HepG2 (cell line): Measurements from ENCODE around the gene DAPK1. TPM values are rescaled to one million over a fixed set of nuclear protein-coding genes. Genes with fewer than 3 reads are reported as not detected.
A peak's percentile ranks its signal among the peaks of the same experiment; 100 is the strongest.

Source experiments
- AKAP8 ChIP-seq: sonication (generic); formaldehyde crosslinking; IDR thresholded peaks from 2 replicates; pipeline ENCODE4 v1.5.1; 2020; ENCODE audit warnings: mild to moderate bottlenecking, missing genetic modification reagents
- ARNT2 ChIP-seq: sonication (generic); formaldehyde crosslinking; IDR thresholded peaks from 2 replicates; pipeline ENCODE4 v1.8.0; 2022; ENCODE audit warnings: mild to moderate bottlenecking, low read depth, missing genetic modification reagents, moderate library complexity
- ATF1 ChIP-seq: IDR thresholded peaks from 2 replicates; pipeline ENCODE4 v1.6.1; 2016; ENCODE audit warnings: mild to moderate bottlenecking, control low read depth
- CCAR2 ChIP-seq: fragments of 200-400 bp; formaldehyde crosslinking; optimal IDR thresholded peaks from 2 replicates; pipeline ENCODE3; 2018; ENCODE audit warnings: low read depth, mild to moderate bottlenecking, low read length, moderate library complexity
- DMTF1 ChIP-seq: sonication (generic); formaldehyde crosslinking; IDR thresholded peaks from 2 replicates; pipeline ENCODE4 v1.4.0; 2020; ENCODE audit warnings: mild to moderate bottlenecking, missing genetic modification reagents
- FOSL1 ChIP-seq: sonication (generic); formaldehyde crosslinking; IDR thresholded peaks from 2 replicates; pipeline ENCODE4 v1.9.0; 2021; ENCODE audit warnings: missing genetic modification reagents, borderline replicate concordance
- HDAC1 ChIP-seq: sonication (generic); formaldehyde crosslinking; IDR thresholded peaks from 2 replicates; pipeline ENCODE4 v1.5.1; 2020; ENCODE audit warnings: mild to moderate bottlenecking, missing genetic modification reagents
- HINFP ChIP-seq: sonication (generic); formaldehyde crosslinking; IDR thresholded peaks from 2 replicates; pipeline ENCODE4 v1.4.0; 2020; ENCODE audit warnings: low read depth, mild to moderate bottlenecking, missing genetic modification reagents
- KLF12 ChIP-seq: sonication (generic); formaldehyde crosslinking; IDR thresholded peaks from 2 replicates; pipeline ENCODE4 v1.4.0; 2020; ENCODE audit warnings: missing genetic modification reagents, borderline replicate concordance
- MLX ChIP-seq: IDR thresholded peaks from 2 replicates; pipeline ENCODE4 v1.6.1; 2016
- ONECUT2 ChIP-seq: sonication (generic); formaldehyde crosslinking; IDR thresholded peaks from 2 replicates; pipeline ENCODE4 v1.4.0; 2020; ENCODE audit warnings: missing genetic modification reagents
- PHF20 ChIP-seq: sonication (generic); formaldehyde crosslinking; IDR thresholded peaks from 2 replicates; pipeline ENCODE4 v1.5.0; 2020; ENCODE audit warnings: mild to moderate bottlenecking, missing genetic modification reagents
- RAD21 ChIP-seq: fragments of 450-650 bp; formaldehyde crosslinking; IDR thresholded peaks from 2 replicates; pipeline ENCODE4 v1.5.0; 2020; ENCODE audit warnings: mild to moderate bottlenecking
- RCOR2 ChIP-seq: IDR thresholded peaks from 2 replicates; pipeline ENCODE4 v1.6.1; 2016; ENCODE audit warnings: missing biosample characterization, missing genetic modification reagents
- REPIN1 ChIP-seq: sonication (generic); formaldehyde crosslinking; IDR thresholded peaks from 2 replicates; pipeline ENCODE4 v1.8.0; 2022; ENCODE audit warnings: missing genetic modification reagents, low read depth, mild to moderate bottlenecking, borderline replicate concordance
- SIX4 ChIP-seq: sonication (generic); formaldehyde crosslinking; IDR thresholded peaks from 2 replicates; pipeline ENCODE4 v1.4.0; 2020; ENCODE audit warnings: missing genetic modification reagents
- TEAD2 ChIP-seq: sonication (generic); formaldehyde crosslinking; IDR thresholded peaks from 2 replicates; pipeline ENCODE4 v1.9.0; 2021; ENCODE audit warnings: missing genetic modification reagents
- XRCC5 ChIP-seq: fragments of 200-400 bp; formaldehyde crosslinking; optimal IDR thresholded peaks from 2 replicates; pipeline ENCODE3; 2017; ENCODE audit warnings: mild to moderate bottlenecking, low read length
- ZNF20 ChIP-seq: sonication (generic); formaldehyde crosslinking; IDR thresholded peaks from 2 replicates; pipeline ENCODE4 v1.4.0; 2020; ENCODE audit warnings: mild to moderate bottlenecking, moderate library complexity, missing genetic modification reagents
- ZNF207 ChIP-seq: fragments of 450-650 bp; IDR thresholded peaks from 2 replicates; pipeline ENCODE4 v1.6.1; 2016; ENCODE audit warnings: antibody characterized with exemption, borderline replicate concordance
- ZNF274 ChIP-seq: sonication (generic); formaldehyde crosslinking; IDR thresholded peaks from 2 replicates; pipeline ENCODE4 v1.5.1; 2020; ENCODE audit warnings: mild to moderate bottlenecking, missing genetic modification reagents
- ZNF282 ChIP-seq: fragments of 450-650 bp; IDR thresholded peaks from 2 replicates; pipeline ENCODE4 v1.6.1; 2018; ENCODE audit not compliant: partially characterized antibody
- ZNF530 ChIP-seq: sonication (generic); formaldehyde crosslinking; IDR thresholded peaks from 2 replicates; pipeline ENCODE4 v1.5.0; 2020; ENCODE audit warnings: low read depth, mild to moderate bottlenecking, missing genetic modification reagents
- ZNF562 ChIP-seq: sonication (generic); formaldehyde crosslinking; IDR thresholded peaks from 2 replicates; pipeline ENCODE4 v1.8.0; 2022; ENCODE audit warnings: missing genetic modification reagents, borderline replicate concordance
- ZNF572 ChIP-seq: sonication (generic); formaldehyde crosslinking; IDR thresholded peaks from 2 replicates; pipeline ENCODE4 v1.5.1; 2020; ENCODE audit warnings: mild to moderate bottlenecking, missing genetic modification reagents
- ZNF749 ChIP-seq: sonication (generic); formaldehyde crosslinking; IDR thresholded peaks from 2 replicates; pipeline ENCODE4 v1.8.0; 2022; ENCODE audit warnings: mild to moderate bottlenecking, missing genetic modification reagents, moderate library complexity, borderline replicate concordance
- ZNF83 ChIP-seq: sonication (generic); formaldehyde crosslinking; IDR thresholded peaks from 2 replicates; pipeline ENCODE4 v1.4.0; 2020; ENCODE audit warnings: missing genetic modification reagents, mild to moderate bottlenecking, borderline replicate concordance
- ZSCAN21 ChIP-seq: sonication (generic); formaldehyde crosslinking; IDR thresholded peaks from 2 replicates; pipeline ENCODE4 v1.8.0; 2022; ENCODE audit warnings: mild to moderate bottlenecking, missing genetic modification reagents, moderate library complexity, borderline replicate concordance
- ZSCAN22 ChIP-seq: sonication (generic); formaldehyde crosslinking; IDR thresholded peaks from 2 replicates; pipeline ENCODE4 v1.4.0; 2020; ENCODE audit warnings: mild to moderate bottlenecking, missing genetic modification reagents
- ZZZ3 ChIP-seq: sonication (generic); formaldehyde crosslinking; IDR thresholded peaks from 2 replicates; pipeline ENCODE4 v1.4.0; 2020; ENCODE audit warnings: missing genetic modification reagents, mild to moderate bottlenecking, borderline replicate concordance
- polyA plus RNA-seq, 8 experiments: library from polyadenylated mRNA; depleted of rRNA in 3 of 8; stranded (reverse) in 7 of 8; unstranded in 1 of 8; fragments of >200 nt; fragmentation: Illumina TruSeq in 4 of 8; extraction: Trizol in 4 of 8; gene quantifications; 2 replicates each; pipeline versions ENCODE4 v1.2.1 to v1.2.3, GENCODE V29; 2011 to 2016; ENCODE audit warnings: low read depth in 4 of 8, missing spikeins in 1 of 8, mixed read lengths in 1 of 8; ENCODE audit not compliant: insufficient read depth in 1 of 8
- total RNA-seq, 5 experiments: library from RNA; depleted of rRNA; stranded (reverse); fragments of >200 nt; fragmentation: Illumina TruSeq; extraction: Trizol; gene quantifications; 2 replicates each; pipeline ENCODE4 v1.2.3, GENCODE V29; 2016; ENCODE audit warnings: low read depth in 1 of 5

The DAPK1 gene
- total and polyA plus RNA-seq, 2 of the 13 experiments (the other 11 are each of a cell fraction or from before 2014, with no cell fraction given), result 35.7 to 35.9 TPM

GRCh38 chr9:87497604-87498045 lies at the start of gene DAPK1 (continued):
- TF ChIP-seq FOSL1 (CRISPR knock-in tag) (no peak), ZNF274 (CRISPR knock-in tag) (0 out of 2 replicates have a peak, but pooled peaks have one; percentile 37), ZSCAN22 (peak; percentile 67; the same call in 1 of the 2 replicates), ZNF20 (CRISPR knock-in tag) (no peak), ZNF530 (CRISPR knock-in tag) (no peak), AKAP8 (CRISPR knock-in tag) (no peak), XRCC5 (peak; percentile 56), ONECUT2 (CRISPR knock-in tag) (0 out of 2 replicates have a peak, but pooled peaks have one; percentile 25), ARNT2 (CRISPR knock-in tag) (peak; percentile 38; the same call in 1 of the 2 replicates), ZZZ3 (CRISPR knock-in tag) (no peak), CCAR2 (no peak), RCOR2 (CRISPR knock-in tag) (no peak), HINFP (CRISPR knock-in tag) (peak; percentile 48; the same call in 1 of the 2 replicates), HDAC1 (CRISPR knock-in tag) (peak; percentile 70), ZNF282 (no peak), ZNF83 (CRISPR knock-in tag) (no peak), ATF1 (no peak), MLX (CRISPR knock-in tag) (no peak), RAD21 (CRISPR knock-in tag) (peak; percentile 24; the same call in 1 of the 2 replicates), KLF12 (CRISPR knock-in tag) (peak; percentile 73; the same call in 1 of the 2 replicates), ZNF562 (no peak), ZNF207 (no peak), ZNF572 (CRISPR knock-in tag) (no peak), ZSCAN21 (CRISPR knock-in tag) (0 out of 2 replicates have a peak, but pooled peaks have one; percentile 11), REPIN1 (CRISPR knock-in tag) (0 out of 2 replicates have a peak, but pooled peaks have one; percentile 25), TEAD2 (CRISPR knock-in tag) (no peak), ZNF749 (CRISPR knock-in tag) (0 out of 2 replicates have a peak, but pooled peaks have one; percentile 73), SIX4 (no peak), DMTF1 (no peak), PHF20 (no peak)
